IMR-90 (cell line): ENCODE results near the gene EHMT1. TPM values are rescaled to one million over a fixed set of nuclear protein-coding genes. Genes with fewer than 3 reads are reported as not detected.

Experiments used
- ATAC-seq: fragments of 200-7000 bp; cut with Tn5 transposase; 2 replicates; pipeline ENCODE4 v1.9.1; 2020; ENCODE audit warnings: low read depth, mild to moderate bottlenecking, moderate library complexity
- BruUV-seq: library from RNA; stranded (reverse); fragments of 400-500 nt; replicated peaks from 2 replicates; lab custom pipeline; 2021; lab: Mats Ljungman, UMichigan
- CTCF ChIA-PET: fragments of 300-600 bp; formaldehyde crosslinking; extraction: SDS; loops from one replicate; lab custom pipeline; 2021; ENCODE audit warnings: antibody characterized with exemption; lab: Yijun Ruan, JAX
- POLR2A ChIA-PET: fragments of 300-600 bp; sonication (Branson Sonifier 250); formaldehyde crosslinking; loops from one replicate; lab custom pipeline; 2022; ENCODE audit warnings: antibody characterized with exemption; ENCODE audit not compliant: unreplicated experiment; lab: Charles Lee
- DNase-seq: peaks from one replicate; pipeline ENCODE4 v3.0.0; 2013
- H2AFZ ChIP-seq: replicated peaks from 2 replicates; pipeline ENCODE3; 2013; ENCODE audit warnings: low read length, mild to moderate bottlenecking; ENCODE audit not compliant: poor library complexity
- H2AK5ac ChIP-seq: 2 replicates; pipeline ENCODE4 v1.6.1; 2013; ENCODE audit warnings: low read depth, low read length, inconsistent platforms
- H2AK9ac ChIP-seq: replicated peaks from 2 replicates; pipeline ENCODE3; 2013; ENCODE audit warnings: mild to moderate bottlenecking, low read depth, low read length, moderate library complexity; ENCODE audit not compliant: poor library complexity
- H2BK120ac ChIP-seq: 2 replicates; pipeline ENCODE4 v1.6.1; 2013; ENCODE audit warnings: low read depth, low read length, inconsistent platforms
- H2BK15ac ChIP-seq: 3 replicates; pipeline ENCODE4 v1.6.1; 2013; ENCODE audit warnings: low read depth, low read length, inconsistent platforms
- H2BK20ac ChIP-seq: 2 replicates; pipeline ENCODE4 v1.6.1; 2013; ENCODE audit warnings: low read depth, mild to moderate bottlenecking, inconsistent platforms, low read length, moderate library complexity
- H2BK5ac ChIP-seq: 2 replicates; pipeline ENCODE4 v1.6.1; 2013; ENCODE audit warnings: mild to moderate bottlenecking, low read depth, low read length, inconsistent platforms; ENCODE audit not compliant: poor library complexity, severe bottlenecking
- H3K14ac ChIP-seq: replicated peaks from 2 replicates; pipeline ENCODE4 v1.6.1; 2013; ENCODE audit warnings: low read depth, low read length, inconsistent platforms
- H3K18ac ChIP-seq: 2 replicates; pipeline ENCODE4 v1.6.1; 2013; ENCODE audit warnings: low read depth, low read length, control low read depth
- H3K23ac ChIP-seq: 2 replicates; pipeline ENCODE4 v1.6.1; 2013; ENCODE audit warnings: low read depth, low read length, inconsistent platforms
- H3K27ac ChIP-seq: 2 replicates; pipeline ENCODE4 v1.5.1; 2013; ENCODE audit warnings: mild to moderate bottlenecking, control low read depth, low read length; ENCODE audit not compliant: insufficient read depth
- H3K27me3 ChIP-seq: 2 replicates; pipeline ENCODE4 v1.6.1; 2013; ENCODE audit warnings: low read length; ENCODE audit not compliant: control insufficient read depth, insufficient read depth
- H3K36me3 ChIP-seq: 2 replicates; pipeline ENCODE4 v1.6.1; 2013; ENCODE audit warnings: low read length, mixed read lengths; ENCODE audit not compliant: control insufficient read depth, insufficient read depth
- H3K4ac ChIP-seq: 2 replicates; pipeline ENCODE4 v1.6.1; 2013; ENCODE audit warnings: low read depth, low read length, inconsistent platforms
- H3K4me1 ChIP-seq: 2 replicates; pipeline ENCODE4 v1.6.1; 2013; ENCODE audit warnings: low read length, mixed read lengths; ENCODE audit not compliant: control insufficient read depth, insufficient read depth
- H3K4me2 ChIP-seq: 2 replicates; pipeline ENCODE4 v1.6.1; 2013; ENCODE audit warnings: low read depth, mild to moderate bottlenecking, control low read depth, low read length, moderate library complexity
- H3K4me3 ChIP-seq: 2 replicates; pipeline ENCODE4 v1.5.1; 2013; ENCODE audit warnings: low read depth, mild to moderate bottlenecking, control low read depth, low read length, moderate library complexity; ENCODE audit not compliant: insufficient read depth
- H3K56ac ChIP-seq: 2 replicates; pipeline ENCODE4 v1.6.1; 2013; ENCODE audit warnings: low read length, inconsistent platforms; ENCODE audit not compliant: insufficient read depth; ENCODE audit errors: extremely low read depth
- H3K79me1 ChIP-seq, 2 experiments: 2 replicates each; pipeline ENCODE4 v1.6.1; 2013; ENCODE audit warnings: low read length in 2 of 2, inconsistent platforms in 1 of 2, low read depth in 1 of 2
- H3K9ac ChIP-seq: 2 replicates; pipeline ENCODE4 v1.6.1; 2013; ENCODE audit warnings: low read depth, low read length, control low read depth
- H3K9me1 ChIP-seq: 2 replicates; pipeline ENCODE4 v1.6.1; 2013; ENCODE audit warnings: low read length, inconsistent platforms; ENCODE audit not compliant: insufficient read depth
- H3K9me3 ChIP-seq: 2 replicates; pipeline ENCODE4 v1.6.1; 2013; ENCODE audit warnings: low read length; ENCODE audit not compliant: control insufficient read depth, insufficient read depth
- H4K20me1 ChIP-seq: 2 replicates; pipeline ENCODE4 v1.6.1; 2013; ENCODE audit warnings: low read length, inconsistent platforms; ENCODE audit not compliant: insufficient read depth
- H4K5ac ChIP-seq: 2 replicates; pipeline ENCODE4 v1.6.1; 2013; ENCODE audit warnings: mild to moderate bottlenecking, low read depth, low read length, control low read depth
- H4K8ac ChIP-seq, 2 experiments: 2 replicates each; pipeline ENCODE4 v1.6.1; 2013; ENCODE audit warnings: low read depth in 2 of 2, low read length in 2 of 2, control low read depth in 1 of 2, inconsistent platforms in 1 of 2
- H4K91ac ChIP-seq: 2 replicates; pipeline ENCODE4 v1.6.1; 2013; ENCODE audit warnings: low read depth, low read length, inconsistent platforms; ENCODE audit not compliant: insufficient read depth
- BHLHE40 ChIP-seq: fragments of 150-350 bp; IDR thresholded peaks from 2 replicates; pipeline ENCODE4 v1.6.1; 2016; ENCODE audit warnings: mild to moderate bottlenecking, low read depth, low read length
- CEBPB ChIP-seq: IDR thresholded peaks from 2 replicates; pipeline ENCODE4 v1.6.1; 2012; ENCODE audit warnings: low read depth, low read length, improper control_type of control experiment
- CHD1 ChIP-seq: IDR thresholded peaks from 2 replicates; pipeline ENCODE4 v1.6.1; 2012; ENCODE audit warnings: low read depth, low read length, improper control_type of control experiment
- ELK1 ChIP-seq: fragments of 150-350 bp; IDR thresholded peaks from 2 replicates; pipeline ENCODE4 v1.6.1; 2016; ENCODE audit warnings: low read depth, mild to moderate bottlenecking, low read length, moderate library complexity, borderline replicate concordance
- FOS ChIP-seq: fragments of 150-350 bp; IDR thresholded peaks from 2 replicates; pipeline ENCODE4 v1.6.1; 2016; ENCODE audit warnings: low read depth, low read length
- MAFK ChIP-seq: IDR thresholded peaks from 2 replicates; pipeline ENCODE4 v1.6.1; 2012; ENCODE audit warnings: low read depth, low read length, improper control_type of control experiment
- MAZ ChIP-seq: IDR thresholded peaks from 2 replicates; pipeline ENCODE4 v1.6.1; 2012; ENCODE audit warnings: low read depth, mild to moderate bottlenecking, low read length, improper control_type of control experiment, moderate library complexity, borderline replicate concordance
- MXI1 ChIP-seq: IDR thresholded peaks from 2 replicates; pipeline ENCODE4 v1.6.1; 2012; ENCODE audit warnings: low read depth, mild to moderate bottlenecking, low read length, moderate library complexity, borderline replicate concordance
- NFE2L2 ChIP-seq: fragments of 150-350 bp; IDR thresholded peaks from 2 replicates; pipeline ENCODE4 v1.6.1; 2016; ENCODE audit warnings: low read depth, mild to moderate bottlenecking, low read length
- POLR2A ChIP-seq: IDR thresholded peaks from 2 replicates; pipeline ENCODE4 v1.6.1; 2012; ENCODE audit warnings: mild to moderate bottlenecking, low read depth, low read length
- RAD21 ChIP-seq: IDR thresholded peaks from 2 replicates; pipeline ENCODE4 v1.6.1; 2012; ENCODE audit warnings: low read length, improper control_type of control experiment
- RCOR1 ChIP-seq: IDR thresholded peaks from 2 replicates; pipeline ENCODE4 v1.6.1; 2012; ENCODE audit warnings: mild to moderate bottlenecking, low read length, improper control_type of control experiment; ENCODE audit not compliant: insufficient replicate concordance
- RFX5 ChIP-seq: IDR thresholded peaks from 2 replicates; pipeline ENCODE4 v1.8.0; 2012; ENCODE audit warnings: low read depth, mild to moderate bottlenecking, low read length, moderate library complexity
- SMC3 ChIP-seq: fragments of 150-350 bp; IDR thresholded peaks from 2 replicates; pipeline ENCODE4 v1.6.1; 2016; ENCODE audit warnings: low read depth, mild to moderate bottlenecking, antibody characterized with exemption, low read length, moderate library complexity
- USF2 ChIP-seq: fragments of 150-350 bp; IDR thresholded peaks from 2 replicates; pipeline ENCODE4 v1.6.1; 2017; ENCODE audit warnings: mild to moderate bottlenecking, antibody characterized with exemption, low read length, low read depth
- WGBS, 2 experiments: methylation state at CpG; one replicate each; pipeline versions ENCODE4 v1.1.5 to v1.1.7; 2013; ENCODE audit warnings: missing lambda C conversion rate in 2 of 2; ENCODE audit not compliant: insufficient read length in 1 of 2; ENCODE audit errors: extremely low coverage in 2 of 2; 5-methylcytosine and 5-hydroxymethylcytosine counted together
- dilution Hi-C: fragments of 300-500 bp; cut with HindIII; formaldehyde crosslinking; loops from one replicate; pipeline ENCODE4 v1.14.3; 2018; ENCODE audit warnings: low sequenced_read_pairs; ENCODE audit not compliant: unreplicated experiment
- in situ Hi-C: fragments of 300-500 bp; cut with MboI; formaldehyde crosslinking; loops from 3 replicates; pipeline ENCODE4 v1.14.3; 2019; ENCODE audit warnings: low sequenced_read_pairs, inconsistent platforms, mixed read lengths
- intact Hi-C: fragments of 100-400 bp; cut with micrococcal nuclease; formaldehyde crosslinking; loops from 2 replicates; pipeline ENCODE4 v1.10.0; 2022
- polyA plus RNA-seq, 3 experiments: library from polyadenylated mRNA; depleted of rRNA; stranded (reverse); fragments of >200 nt; gene quantifications; 2 replicates each; pipeline ENCODE4 v1.2.3, GENCODE V29; 2012; ENCODE audit warnings: low replicate concordance in 1 of 3
- total RNA-seq: library from RNA; depleted of rRNA; stranded (reverse); fragments of >200 nt; gene quantifications from 2 replicates; pipeline ENCODE4 v1.2.3, GENCODE V29; 2012

The EHMT1 gene
- total and polyA plus RNA-seq, 2 of the 4 experiments (the other 2 are of a cell fraction) = 32.8 to 35.1 TPM

- no peak overlapping the region for H4K8ac ChIP-seq
- no peaks in the 10 kb centered on the region for H3K27me3 ChIP-seq
- H3K4me3 ChIP-seq = no peak overlapping the region
- H2AFZ ChIP-seq = no peak overlapping the region
- no peak overlapping the region for H3K4ac ChIP-seq
- H3K79me1 ChIP-seq = no peaks in the 10 kb centered on the region; a peak in 1 of 4 replicates
- H3K4me1 ChIP-seq = no peaks in the 10 kb centered on the region
- no peak overlapping the region for H2BK15ac ChIP-seq
- no peak overlapping the region for H2BK5ac ChIP-seq
- ATAC-seq (no peak), DNase-seq (no peak)
- intact Hi-C loops = no loop called here
- POLR2A ChIA-PET = no interaction called here
- CTCF ChIA-PET = no interaction called here
- 67% methylated on average over 6 of the region's 12 CpGs; no CpG with 5 or more reads in 1 of the 2 experiments for WGBS, 2 experiments
- no TSS peak for BruUV-seq
- no peak overlapping the region for H2BK120ac ChIP-seq
- TF ChIP-seq MAZ = no peak
- TF ChIP-seq MAFK = no peak
- TF ChIP-seq SMC3 = no peak
- TF ChIP-seq CEBPB = no peak
- TF ChIP-seq RAD21 = no peak
- no peak for TF ChIP-seq POLR2A
- no peak for TF ChIP-seq FOS
- TF ChIP-seq RCOR1 = no peak
- no peak for TF ChIP-seq BHLHE40
- no peak for TF ChIP-seq USF2
- no peak for TF ChIP-seq ELK1
- no peak for TF ChIP-seq CHD1
- no peak for TF ChIP-seq NFE2L2
- TF ChIP-seq MXI1 = no peak
- TF ChIP-seq RFX5 = no peak
- dilution Hi-C loops = no loop called here
- no peak overlapping the region for H2AK5ac ChIP-seq
- no peak overlapping the region for H2BK20ac ChIP-seq
- peaks cover 4% of the 10 kb centered on the region; the same call in 1 of the 2 replicates for H3K9me3 ChIP-seq
- H3K23ac ChIP-seq = no peak overlapping the region
- H4K5ac ChIP-seq = no peak overlapping the region
- no peak overlapping the region for H3K56ac ChIP-seq
- no peak overlapping the region for H3K14ac ChIP-seq
- no peak overlapping the region for H3K27ac ChIP-seq
- H2AK9ac ChIP-seq = no peak overlapping the region
- H3K18ac ChIP-seq = no peak overlapping the region
- H3K9ac ChIP-seq = no peak overlapping the region
- H3K4me2 ChIP-seq = no peak overlapping the region
- H3K9me1 ChIP-seq = no peaks in the 10 kb centered on the region
- H4K20me1 ChIP-seq = no peaks in the 10 kb centered on the region
- in situ Hi-C loops = no loop called here
- no peak overlapping the region for H4K91ac ChIP-seq
- H3K36me3 ChIP-seq = peaks cover 43% of the 10 kb centered on the region
Measured at GRCh38 chr9:137836831-137837241, 218.0 kb downstream of the EHMT1 start.
